C4-2B (cell line): ENCODE results near the gene GMDS.

Experiments used
- H3K27ac ChIP-seq: fragments of 450-650 bp; 2 replicates; pipeline ENCODE4 v1.5.1; 2017
- ZFX ChIP-seq: fragments of 450-650 bp; IDR thresholded peaks from 2 replicates; pipeline ENCODE4 v1.6.1; 2017
- TF ChIP-seq, protein P1 (sequence below): fragments of 450-650 bp; conservative IDR thresholded peaks from 2 replicates; pipeline ENCODE4 v1.5.1; 2017; ENCODE audit warnings: mild to moderate bottlenecking

Gene GMDS

DNA sequence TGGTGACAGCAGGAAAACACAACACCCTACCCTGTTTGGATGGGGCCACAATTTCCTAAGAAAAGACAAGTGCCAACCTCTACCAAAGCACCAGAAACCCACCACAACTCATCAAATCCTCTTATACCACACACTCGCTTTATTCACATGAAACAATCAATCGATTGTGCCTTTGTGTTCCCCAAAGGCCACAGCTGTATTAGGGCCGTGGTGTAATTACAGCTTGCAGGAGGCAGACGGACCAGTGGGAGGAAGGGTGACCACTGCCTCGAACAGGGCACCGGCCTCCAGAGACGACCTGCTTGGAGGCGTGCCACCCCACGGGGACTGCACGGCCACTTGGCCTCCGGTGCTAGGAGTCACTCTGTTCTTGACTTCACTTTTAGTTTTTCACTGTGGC is 371.6 kb downstream of the GMDS start:
- H3K27ac ChIP-seq = no peak overlapping the region
- TF ChIP-seq ZFX = no peak
- TF ChIP-seq, protein P1, sequence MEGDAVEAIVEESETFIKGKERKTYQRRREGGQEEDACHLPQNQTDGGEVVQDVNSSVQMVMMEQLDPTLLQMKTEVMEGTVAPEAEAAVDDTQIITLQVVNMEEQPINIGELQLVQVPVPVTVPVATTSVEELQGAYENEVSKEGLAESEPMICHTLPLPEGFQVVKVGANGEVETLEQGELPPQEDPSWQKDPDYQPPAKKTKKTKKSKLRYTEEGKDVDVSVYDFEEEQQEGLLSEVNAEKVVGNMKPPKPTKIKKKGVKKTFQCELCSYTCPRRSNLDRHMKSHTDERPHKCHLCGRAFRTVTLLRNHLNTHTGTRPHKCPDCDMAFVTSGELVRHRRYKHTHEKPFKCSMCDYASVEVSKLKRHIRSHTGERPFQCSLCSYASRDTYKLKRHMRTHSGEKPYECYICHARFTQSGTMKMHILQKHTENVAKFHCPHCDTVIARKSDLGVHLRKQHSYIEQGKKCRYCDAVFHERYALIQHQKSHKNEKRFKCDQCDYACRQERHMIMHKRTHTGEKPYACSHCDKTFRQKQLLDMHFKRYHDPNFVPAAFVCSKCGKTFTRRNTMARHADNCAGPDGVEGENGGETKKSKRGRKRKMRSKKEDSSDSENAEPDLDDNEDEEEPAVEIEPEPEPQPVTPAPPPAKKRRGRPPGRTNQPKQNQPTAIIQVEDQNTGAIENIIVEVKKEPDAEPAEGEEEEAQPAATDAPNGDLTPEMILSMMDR = no peak

DNA sequence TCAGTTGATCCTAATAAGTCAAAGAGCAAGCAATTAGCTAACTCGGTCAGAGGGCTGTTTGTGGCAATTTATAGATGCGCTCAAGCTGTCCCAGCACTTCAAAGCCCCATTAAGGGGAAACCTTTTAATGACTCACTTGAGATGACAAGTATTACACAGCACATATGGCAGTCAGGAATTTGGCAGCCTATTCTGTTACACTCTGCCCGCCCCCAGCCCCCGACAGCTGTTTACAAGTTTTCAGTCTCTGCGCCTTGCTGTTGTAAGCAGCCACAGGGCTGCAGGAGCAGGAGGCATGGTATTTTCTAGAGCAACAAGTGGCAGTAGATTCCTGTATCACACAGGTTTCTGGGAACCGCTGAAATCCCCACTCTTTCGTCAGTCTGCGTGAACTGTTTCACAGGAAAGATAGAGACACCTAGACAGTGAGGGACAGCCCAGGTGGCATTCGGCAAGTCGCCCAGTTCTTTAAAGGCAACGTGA is 372.7 kb downstream of the GMDS start:
- no peak for TF ChIP-seq ZFX
- TF ChIP-seq, protein P1 = no peak
- H3K27ac ChIP-seq = no peak overlapping the region

DNA sequence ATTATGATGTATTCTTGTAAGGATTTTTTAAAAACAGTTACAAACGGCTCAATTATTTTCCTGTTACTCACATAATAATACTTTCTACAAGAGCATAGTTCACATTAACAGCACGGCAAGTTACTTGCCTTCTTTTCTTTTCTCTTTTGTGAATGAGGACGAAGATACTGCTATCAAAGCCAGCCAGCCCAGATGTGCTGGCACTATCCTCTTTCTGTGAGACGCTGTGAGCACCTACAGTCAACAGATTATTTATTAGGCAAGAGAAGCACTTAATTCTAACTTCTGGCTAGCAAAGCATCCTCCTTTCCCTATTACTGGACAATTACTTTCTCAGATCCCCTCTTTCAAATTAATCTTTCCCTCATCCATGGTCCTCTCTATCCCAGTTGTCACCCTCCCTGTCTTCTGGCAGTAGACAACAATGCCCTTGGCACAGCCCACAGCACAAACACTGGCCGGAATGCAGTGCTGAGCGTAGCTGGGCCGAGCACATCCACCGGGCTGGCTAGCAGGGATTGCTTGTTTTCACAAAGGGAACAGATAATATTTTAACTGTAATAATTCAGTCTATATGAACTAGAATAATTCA is 373.6 kb downstream of the GMDS start:
- TF ChIP-seq, protein P1 = no peak
- TF ChIP-seq ZFX = no peak
- H3K27ac ChIP-seq = no peak overlapping the region

DNA sequence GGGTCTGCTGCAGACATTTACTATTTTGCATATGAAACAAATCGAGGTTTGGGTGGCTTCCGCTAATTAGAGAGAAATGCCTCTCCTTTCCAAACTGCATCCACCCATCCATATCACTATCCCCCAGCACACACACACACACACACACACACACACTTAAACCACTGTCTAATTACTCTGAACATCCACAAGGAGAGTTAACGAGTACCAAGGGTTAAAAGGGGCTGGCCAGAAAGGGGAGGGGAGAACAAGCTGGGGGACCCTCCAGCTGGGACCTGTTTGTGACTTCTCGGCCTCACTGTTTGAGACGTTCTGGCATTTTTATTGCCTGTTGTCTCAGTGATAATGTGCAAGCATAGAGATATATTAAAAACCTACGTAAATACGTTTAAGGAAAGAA is 374.5 kb downstream of the GMDS start:
- no peak overlapping the region for H3K27ac ChIP-seq
- TF ChIP-seq ZFX = no peak
- TF ChIP-seq, protein P1 = no peak

GRCh38 chr6:1870251-1870650 is 375.2 kb downstream of the GMDS start:
- no peak for TF ChIP-seq ZFX
- TF ChIP-seq, protein P1 = no peak
- no peak overlapping the region for H3K27ac ChIP-seq

GRCh38 chr6:1869769-1870168 is 375.6 kb downstream of the GMDS start:
- H3K27ac ChIP-seq = no peak overlapping the region
- TF ChIP-seq, protein P1 = no peak
- TF ChIP-seq ZFX = no peak

GRCh38 chr6:1869308-1869707 is 376.1 kb downstream of the GMDS start:
- H3K27ac ChIP-seq = no peak overlapping the region
- TF ChIP-seq, protein P1 = no peak
- no peak for TF ChIP-seq ZFX
